Left lobe of liver (tissue), 2 donors: ENCODE measurements around the gene EVL. TPM values are rescaled to one million over a fixed set of nuclear protein-coding genes. Genes with fewer than 3 reads are reported as not detected.

Experiments
- ATAC-seq: fragments of 200-7000 bp; cut with Tn5 transposase; one replicate; pipeline ENCODE4 v1.9.1; 2020; ENCODE audit warnings: mild to moderate bottlenecking, moderate library complexity
- DNase-seq: peaks from one replicate; pipeline ENCODE4 v3.0.0-alpha.2; 2020; ENCODE audit warnings: low spot score
- total RNA-seq: library from RNA; stranded (reverse); gene quantifications from one replicate; pipeline ENCODE4 v1.2.1, GENCODE V29; 2021
- donor health status: DM: no; HTN: no; CAD: no; lungs with moderate emphysema.
- donor health status: DM: no; HTN: yes; CAD: no.

The EVL gene
- total RNA-seq, 1 donor from 2014 or later, result 76.2 TPM

- DNase-seq, result no peak
- ATAC-seq, result peak; percentile 13
Measured at GRCh38 chr14:100106250-100107112, 41.3 kb downstream of the EVL start.

GRCh38 chr14:100107236-100107635 lies 42.0 kb downstream of the EVL start:
- DNase-seq (no peak), ATAC-seq (no peak)

- peak; percentile 85 for ATAC-seq
- DNase-seq, result peak; percentile 73
Measured at GRCh38 chr14:100108042-100108825, 43.0 kb downstream of the EVL start.

- DNase-seq (no peak), ATAC-seq (no peak)
Measured at GRCh38 chr14:100108840-100109593, 43.8 kb downstream of the EVL start.

- DNase-seq (no peak), ATAC-seq (no peak)
Measured at GRCh38 chr14:100109594-100109955, 44.4 kb downstream of the EVL start.

- DNase-seq (no peak), ATAC-seq (no peak)
Measured at GRCh38 chr14:100110816-100111215, 45.6 kb downstream of the EVL start.

GRCh38 chr14:100111931-100112704 lies 46.9 kb downstream of the EVL start:
- no peak for ATAC-seq

GRCh38 chr14:100114109-100114765 lies 49.0 kb downstream of the EVL start:
- ATAC-seq (no peak), DNase-seq (no peak)

More at GRCh38 chr14:100111931-100112704, 46.9 kb downstream of the EVL start:
- DNase-seq, result no peak

- DNase-seq (no peak), ATAC-seq (no peak)
Measured at GRCh38 chr14:100115236-100115635, 50.0 kb downstream of the EVL start.

- ATAC-seq (no peak), DNase-seq (no peak)
Measured at GRCh38 chr14:100115726-100116125, 50.5 kb downstream of the EVL start.

GRCh38 chr14:100116134-100116533 lies 50.9 kb downstream of the EVL start:
- ATAC-seq (no peak), DNase-seq (no peak)

- ATAC-seq (no peak), DNase-seq (no peak)
Measured at GRCh38 chr14:100117026-100117425, 51.8 kb downstream of the EVL start.

GRCh38 chr14:100117633-100118395 lies 52.6 kb downstream of the EVL start:
- DNase-seq, result no peak
- no peak for ATAC-seq

GRCh38 chr14:100118396-100119011 lies 53.3 kb downstream of the EVL start:
- no peak for DNase-seq
- no peak for ATAC-seq

- no peak for DNase-seq
- ATAC-seq, result no peak
Measured at GRCh38 chr14:100119251-100119650, 54.0 kb downstream of the EVL start.

- DNase-seq (no peak), ATAC-seq (no peak)
Measured at GRCh38 chr14:100120522-100121269, 55.5 kb downstream of the EVL start.

- ATAC-seq (no peak), DNase-seq (no peak)
Measured at GRCh38 chr14:100121643-100122480, 56.6 kb downstream of the EVL start.
